ENCODE results near the gene OR51B4. TPM values are rescaled to one million over a fixed set of nuclear protein-coding genes. Genes with fewer than 3 reads are reported as not detected.
"Not testable (repeated sequence)": the region's sequence is repeated elsewhere in the genome, so short reads cannot be mapped to it uniquely, and the experiment has no call there.

Gene OR51B4
- not detected for polyA plus RNA-seq (ENCODE audit: insufficient read length in 10 of 10)
- long read RNA-seq, donor 1: 0 reads
- long read RNA-seq, donor 2: 0 reads
- long read RNA-seq, donor 3: 0 reads
- long read RNA-seq, donor 4, partial matches to known transcripts: 0 of 1 reads
- long read RNA-seq, donor 4, other reads (novel, unspliced or antisense): 0 of 1 reads
- long read RNA-seq, donor 5: 0 reads
- long read RNA-seq, donor 6: 0 reads
- long read RNA-seq, donor 7: 0 reads
- long read RNA-seq, donor 8: 0 reads
- long read RNA-seq, donor 9: 0 reads

- DNase-seq: no peak
Observed at GRCh38 chr11:5301846-5302245, at the start of gene OR51B4. Gene OR51B4, minus strand, starts transcription at chr11:5301946. Its CDS starts 0 bp downstream, at chr11:5301946.

- no peak for DNase-seq
Observed at GRCh38 chr11:5351208-5351607, 49.5 kb upstream of the OR51B4 start, which contains the start of gene OR51B6. Gene OR51B6, plus strand, starts transcription at chr11:5351508. Its CDS starts 0 bp downstream, at chr11:5351508.

GRCh38 chr11:5349550-5349949 lies 47.8 kb upstream of the OR51B4 start:
- no peak for DNase-seq

- no peak for DNase-seq
Observed at GRCh38 chr11:5348551-5349194, 46.9 kb upstream of the OR51B4 start.

- DNase-seq: no peak
Observed at GRCh38 chr11:5345831-5346230, 44.1 kb upstream of the OR51B4 start.

- no peak for DNase-seq
Observed at GRCh38 chr11:5343474-5344335, 42.0 kb upstream of the OR51B4 start, which contains the start of gene OR51B5. Gene OR51B5, minus strand, starts transcription at chr11:5343524. Its CDS starts 0 bp downstream, at chr11:5343524.

GRCh38 chr11:5339771-5340322 lies 38.1 kb upstream of the OR51B4 start:
- no peak for DNase-seq

- DNase-seq: not testable (repeated sequence)
Observed at GRCh38 chr11:5337253-5337652, 35.5 kb upstream of the OR51B4 start.

GRCh38 chr11:5336331-5336730 lies 34.6 kb upstream of the OR51B4 start:
- DNase-seq: no peak

- DNase-seq: no peak
Observed at GRCh38 chr11:5335170-5335569, 33.4 kb upstream of the OR51B4 start.

GRCh38 chr11:5324197-5324596 lies 22.5 kb upstream of the OR51B4 start, which contains the start of gene OR51B2:
Gene OR51B2, minus strand, starts transcription at chr11:5324297. Its CDS starts 0 bp downstream, at chr11:5324297.
- DNase-seq: no peak

GRCh38 chr11:5317292-5317691 lies 15.5 kb upstream of the OR51B4 start:
- DNase-seq: no peak

- not testable (repeated sequence) for DNase-seq
Observed at GRCh38 chr11:5313326-5314023, 11.7 kb upstream of the OR51B4 start.

- DNase-seq: no peak
Observed at GRCh38 chr11:5310423-5310822, 8.7 kb upstream of the OR51B4 start.

- no peak for DNase-seq
Observed at GRCh38 chr11:5307256-5308019, 5.7 kb upstream of the OR51B4 start.

- DNase-seq: no peak
Observed at GRCh38 chr11:5304046-5304445, 2.3 kb upstream of the OR51B4 start.

- DNase-seq: no peak
Observed at GRCh38 chr11:5303626-5304025, 1.9 kb upstream of the OR51B4 start.

GRCh38 chr11:5300251-5300650 lies 1.5 kb downstream of the OR51B4 start:
- no peak for DNase-seq

GRCh38 chr11:5298451-5298850 lies 3.3 kb downstream of the OR51B4 start:
- DNase-seq: no peak

GRCh38 chr11:5297721-5298323 lies 3.9 kb downstream of the OR51B4 start:
- no peak for DNase-seq
